Prostate gland (tissue), 2 donors: ENCODE measurements around the gene HYAL2. TPM values are rescaled to one million over a fixed set of nuclear protein-coding genes. Genes with fewer than 3 reads are reported as not detected.

ENCODE experiments used
- DNase-seq: peaks from one replicate; pipeline ENCODE4 v3.0.0-alpha.2; 2019; ENCODE audit warnings: low spot score
- H3K27ac ChIP-seq, 2 donors: fragments of 200-600 bp; sonication (generic); 2 replicates each; pipeline ENCODE4 v1.5.1; 2017 to 2019
- H3K27me3 ChIP-seq: fragments of 200-600 bp; sonication (generic); replicated peaks from 2 replicates; pipeline ENCODE4 v1.5.1; 2019; ENCODE audit not compliant: insufficient read depth
- H3K36me3 ChIP-seq, 2 donors: fragments of 200-600 bp; sonication (generic); 1 replicate in 1 of 2; 2 replicates in 1 of 2; pipeline versions ENCODE4 v1.5.1 to v1.8.1; 2017 to 2019
- H3K4me1 ChIP-seq: fragments of 200-600 bp; sonication (generic); replicated peaks from 2 replicates; pipeline ENCODE4 v1.5.1; 2019
- H3K4me3 ChIP-seq, 2 donors: fragments of 200-600 bp; sonication (generic); 2 replicates each; pipeline ENCODE4 v1.5.1; 2017 to 2019
- H3K9me3 ChIP-seq: fragments of 200-600 bp; sonication (generic); 2 replicates; pipeline ENCODE4 v1.5.1; 2017
- CTCF ChIP-seq, 4 experiments: fragments of 200-600 bp in 2 of 4; fragments of 450-650 bp in 2 of 4; sonication (generic) in 2 of 4; IDR thresholded peaks; 1 replicate in 3 of 4; 2 replicates in 1 of 4; pipeline ENCODE4 v1.5.1; 2016 to 2019; ENCODE audit warnings: antibody characterized with exemption in 4 of 4, mild to moderate bottlenecking in 2 of 4, moderate library complexity in 2 of 4
- POLR2A ChIP-seq: fragments of 450-650 bp; IDR thresholded peaks from one replicate; pipeline ENCODE4 v1.6.1; 2016; ENCODE audit warnings: antibody characterized with exemption, mild to moderate bottlenecking
- POLR2AphosphoS5 ChIP-seq: sonication (generic); formaldehyde crosslinking; IDR thresholded peaks from one replicate; pipeline ENCODE4 v1.6.1; 2017; ENCODE audit warnings: antibody characterized with exemption
- WGBS: methylation state at CpG from one replicate; pipeline ENCODE4 v1.1.5; 2018; 5-methylcytosine and 5-hydroxymethylcytosine counted together
- intact Hi-C: fragments of 100-400 bp; cut with DNase I; formaldehyde crosslinking; loops from one replicate; pipeline ENCODE4 v1.14.2; 2022
- total RNA-seq, 2 donors: library from RNA; depleted of rRNA; stranded (reverse); fragments of >200 nt; gene quantifications; one replicate each; pipeline ENCODE4 v1.1.0, GENCODE V29; 2016

HYAL2 gene
- total RNA-seq, 2 donors from 2014 or later = 76.1 to 131 TPM

- intact Hi-C loops = no loop called here
- H3K9me3 ChIP-seq = no peaks in the 10 kb centered on the region
- no peak for DNase-seq
- TF ChIP-seq POLR2A = peak; percentile 30
- TF ChIP-seq CTCF (IDR thresholded peaks at IDR 0.05) = no peak
- peak; percentile 83 for TF ChIP-seq POLR2AphosphoS5
- H3K4me1 ChIP-seq = peaks cover 11% of the 10 kb centered on the region
- 3% methylated on average over 12 of the region's 12 CpGs for WGBS
- peak overlapping the region; percentile 84 to 89 for H3K27ac ChIP-seq
- no peaks in the 10 kb centered on the region for H3K27me3 ChIP-seq
- peak overlapping the region; percentile 54 to 56 for H3K4me3 ChIP-seq
- no peaks in the 10 kb centered on the region for H3K36me3 ChIP-seq
These were observed 23.0 kb downstream of the HYAL2 start for GRCh38 chr3:50299638-50299928.

GRCh38 chr3:50298836-50299637, 23.5 kb downstream of the HYAL2 start, which contains the start of the genes HYAL3 and NAA80:
Gene HYAL3, minus strand, starts transcription at chr3:50299405. Its CDS starts 3,803 bp downstream, at chr3:50295602.
Gene NAA80, minus strand, starts transcription at chr3:50299405. Its CDS starts 1,942 bp downstream, at chr3:50297463.
- H3K36me3 ChIP-seq = no peaks in the 10 kb centered on the region
- peak; percentile 100 for DNase-seq
- peak within 1 kb of the TSS; percentile 54 to 56 for H3K4me3 ChIP-seq
- no peaks in the 10 kb centered on the region for H3K27me3 ChIP-seq
- H3K9me3 ChIP-seq = no peaks in the 10 kb centered on the region
- peaks cover 11% of the 10 kb centered on the region for H3K4me1 ChIP-seq
- intact Hi-C loops = no loop called here
- peak in 3 of 4 experiments; percentile 19 to 68 (median 61) for TF ChIP-seq CTCF (IDR thresholded peaks at IDR 0.05)
- peak; percentile 94 for TF ChIP-seq POLR2AphosphoS5
- peak; percentile 99 for TF ChIP-seq POLR2A
- H3K27ac ChIP-seq = peak within 1 kb of the TSS; percentile 84 to 89
- under 1% methylated on average over 53 of the region's 61 CpGs for WGBS

- H3K9me3 ChIP-seq = no peaks in the 10 kb centered on the region
- DNase-seq = no peak
- H3K36me3 ChIP-seq = no peaks in the 10 kb centered on the region
- H3K27me3 ChIP-seq = no peaks in the 10 kb centered on the region
- WGBS = 39% methylated on average over 9 of the region's 9 CpGs
- intact Hi-C loops = no loop called here
- peaks cover 11% of the 10 kb centered on the region for H3K4me1 ChIP-seq
- peak overlapping the region; percentile 54 to 56 for H3K4me3 ChIP-seq
- peak overlapping the region; percentile 84 to 89 for H3K27ac ChIP-seq
- TF ChIP-seq POLR2AphosphoS5 (no peak), POLR2A (no peak), CTCF (IDR thresholded peaks at IDR 0.05) (peak in 1 of 4 experiments; percentile 5)
These were observed 24.4 kb downstream of the HYAL2 start for GRCh38 chr3:50297896-50298725.

- intact Hi-C loops = no loop called here
- H3K9me3 ChIP-seq = no peaks in the 10 kb centered on the region
- peaks cover 16% of the 10 kb centered on the region for H3K4me1 ChIP-seq
- H3K36me3 ChIP-seq = no peaks in the 10 kb centered on the region
- no peak overlapping the region for H3K27ac ChIP-seq
- H3K27me3 ChIP-seq = no peaks in the 10 kb centered on the region
- TF ChIP-seq POLR2A (no peak), CTCF (IDR thresholded peaks at IDR 0.05) (no peak), POLR2AphosphoS5 (no peak)
- DNase-seq = no peak
- H3K4me3 ChIP-seq = no peak overlapping the region
- WGBS = 93% methylated on average over 2 of the region's 2 CpGs
These were observed 25.2 kb downstream of the HYAL2 start for GRCh38 chr3:50297384-50297775.
